Epidermal melanocyte (primary cell): ENCODE data around the gene LIPC.
"Not testable (repeated sequence)": the region's sequence is repeated elsewhere in the genome, so short reads cannot be mapped to it uniquely, and the experiment has no call there.

Experiments used
- DNase-seq: peaks from one replicate; pipeline ENCODE4 v3.0.0; 2011; ENCODE audit warnings: low spot score; ENCODE audit not compliant: insufficient read length

The LIPC gene

DNA sequence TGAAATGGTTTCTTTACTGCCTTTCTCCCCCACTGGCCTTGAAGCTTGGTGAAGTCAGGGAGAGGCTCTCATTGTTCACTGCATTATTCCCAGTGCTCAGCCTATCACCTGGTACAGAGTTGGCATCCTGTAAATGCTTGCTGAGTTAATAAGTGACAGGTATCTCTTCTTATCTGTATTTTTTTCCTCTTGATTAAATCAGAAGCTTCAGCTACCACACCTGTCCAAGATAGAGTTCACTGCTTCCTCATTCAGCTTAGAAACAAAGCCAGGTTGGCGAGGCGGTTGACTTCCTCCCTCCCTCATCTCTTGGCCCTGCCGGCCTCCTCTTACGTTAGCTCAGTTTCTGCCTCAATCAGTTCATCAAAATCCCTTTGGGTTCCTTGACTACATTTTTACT is 142.8 kb downstream of the LIPC start:
- DNase-seq: no peak

DNA sequence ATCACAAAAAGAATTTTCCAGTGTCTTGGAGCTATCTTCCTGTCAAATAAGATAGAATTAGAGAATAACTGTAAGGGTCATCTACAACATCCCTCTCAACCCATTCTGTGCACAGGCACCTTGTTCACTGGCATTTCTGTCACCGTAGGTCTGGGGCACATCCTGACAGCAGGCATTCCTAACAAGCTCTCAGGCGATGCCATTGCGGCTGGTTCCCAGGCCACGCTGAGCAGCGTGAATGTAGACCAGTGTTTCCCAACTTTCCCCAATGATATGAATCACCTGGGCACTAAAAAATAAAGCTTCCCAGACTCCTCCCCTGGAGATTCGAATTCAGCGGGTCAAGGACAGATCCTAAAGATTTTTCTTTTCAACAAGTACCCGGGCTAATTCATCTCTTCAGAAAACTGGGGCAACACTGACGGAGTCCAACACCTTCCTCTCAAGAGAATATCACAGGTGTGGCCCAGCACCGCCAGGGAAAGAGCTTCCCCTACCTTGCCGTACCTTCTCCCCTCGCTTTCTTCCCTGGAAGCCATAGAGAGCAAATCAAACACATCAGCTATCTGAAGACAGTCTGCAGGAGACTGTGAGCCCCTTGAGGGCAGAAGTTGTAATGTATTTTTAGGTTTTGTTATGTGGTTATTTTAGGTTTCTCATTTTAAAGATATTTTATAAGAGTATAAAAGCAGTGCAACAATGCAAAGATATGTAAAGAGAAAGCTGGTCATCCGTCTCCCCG is 143.4 kb downstream of the LIPC start:
- DNase-seq: no peak

DNA sequence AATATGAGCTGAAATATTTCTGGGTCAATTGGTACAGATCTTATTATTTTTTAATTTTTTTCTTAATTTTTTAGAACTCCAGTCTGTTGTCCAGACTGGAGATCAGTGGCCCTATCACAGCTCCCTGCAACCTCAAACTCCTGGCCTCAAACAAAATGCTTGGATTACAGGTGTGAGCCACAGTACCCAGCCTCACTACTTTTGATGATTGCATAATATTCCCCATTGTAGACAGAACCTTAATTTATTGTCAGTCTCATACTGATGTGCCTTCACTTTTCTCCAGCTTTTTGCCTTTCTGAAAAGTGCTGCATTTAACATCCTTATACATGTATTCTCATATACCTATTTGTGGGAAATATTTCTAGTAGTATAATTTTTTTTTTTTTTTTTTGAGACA is 144.9 kb downstream of the LIPC start:
- no peak for DNase-seq

DNA sequence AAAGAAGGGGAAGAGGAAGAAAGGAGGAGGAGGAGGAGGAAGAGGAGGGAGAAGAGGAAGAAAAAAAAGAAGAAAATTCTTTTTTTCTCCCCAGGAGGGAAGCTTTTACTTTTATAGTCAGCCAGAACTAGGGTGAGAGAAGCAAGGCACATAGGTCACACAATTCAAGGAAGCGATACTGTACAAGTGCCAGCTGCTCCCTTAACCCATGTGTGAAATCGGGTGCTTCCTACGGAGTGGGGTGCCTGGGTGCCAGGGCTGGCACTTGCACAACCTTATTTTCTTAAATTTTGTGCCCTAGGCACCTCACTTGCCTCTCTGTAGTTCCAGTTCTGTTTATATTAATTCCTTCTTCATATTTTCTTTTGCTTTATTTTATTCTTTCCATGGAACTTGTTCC is 150.4 kb downstream of the LIPC start:
- DNase-seq: no peak

DNA sequence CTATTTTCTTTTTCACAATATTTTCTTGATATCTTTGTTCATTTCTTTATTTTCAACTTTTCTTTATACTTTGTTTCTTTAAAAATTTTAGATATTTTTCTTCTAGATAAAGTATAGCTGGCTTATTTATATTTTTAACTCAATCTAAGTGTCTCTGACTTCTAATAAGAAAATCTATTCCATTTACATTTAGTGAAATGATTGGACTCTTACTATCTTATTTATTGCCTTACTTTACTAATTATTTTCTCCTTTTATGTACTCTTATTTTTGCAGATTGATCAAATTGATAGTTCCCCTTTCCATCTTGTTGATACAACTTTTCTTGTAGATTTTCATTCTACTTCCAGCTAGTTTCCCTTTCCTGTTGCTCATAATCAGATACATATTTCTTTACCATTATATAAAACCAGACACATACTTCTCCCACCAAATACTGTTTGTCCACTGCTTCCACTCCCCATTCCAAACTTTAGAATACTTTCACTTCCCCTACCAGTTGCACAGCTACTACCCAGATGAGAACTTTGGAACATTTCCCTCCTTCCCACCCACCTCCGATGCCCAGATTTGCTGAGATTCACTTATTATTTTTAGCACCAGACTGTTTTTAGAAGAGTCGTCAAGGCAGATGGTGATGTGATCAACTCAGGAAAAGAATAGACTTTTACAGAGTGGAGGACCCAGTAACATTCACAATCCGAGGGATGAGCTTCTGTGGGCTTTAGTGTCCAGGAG is 151.5 kb downstream of the LIPC start:
- DNase-seq: no peak

DNA sequence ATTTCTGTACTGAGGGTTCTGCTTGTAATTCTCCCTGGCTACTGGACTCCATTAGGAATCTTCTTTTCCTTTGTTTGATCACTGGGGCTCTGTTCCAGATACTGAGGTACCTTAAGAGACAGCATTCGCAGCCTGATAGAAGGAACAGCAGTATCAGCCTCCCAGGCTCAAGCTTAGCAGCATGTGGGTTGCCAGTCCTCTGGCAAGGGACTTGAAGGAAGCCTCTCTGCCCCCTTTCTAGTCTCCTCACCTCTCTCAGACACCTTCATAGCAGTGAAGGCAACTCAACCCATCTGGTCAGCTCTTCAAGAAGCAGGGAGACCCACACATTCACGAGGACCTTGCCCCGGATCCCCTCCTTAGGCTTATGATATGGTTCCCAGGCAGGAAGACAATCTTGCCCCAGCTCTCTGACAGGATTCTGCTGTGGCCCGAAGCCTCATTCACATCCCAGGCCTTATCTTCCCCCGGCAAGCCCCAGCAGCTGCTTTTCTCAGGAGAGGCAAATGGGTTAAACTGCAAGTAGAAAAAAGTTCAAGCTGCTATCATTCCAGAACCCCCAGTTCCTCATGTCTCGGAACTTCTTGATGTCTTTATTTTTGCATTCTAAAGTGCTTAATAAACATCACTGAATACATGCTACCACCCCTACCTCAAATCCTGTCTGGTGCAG is 153.1 kb downstream of the LIPC start:
- no peak for DNase-seq

DNA sequence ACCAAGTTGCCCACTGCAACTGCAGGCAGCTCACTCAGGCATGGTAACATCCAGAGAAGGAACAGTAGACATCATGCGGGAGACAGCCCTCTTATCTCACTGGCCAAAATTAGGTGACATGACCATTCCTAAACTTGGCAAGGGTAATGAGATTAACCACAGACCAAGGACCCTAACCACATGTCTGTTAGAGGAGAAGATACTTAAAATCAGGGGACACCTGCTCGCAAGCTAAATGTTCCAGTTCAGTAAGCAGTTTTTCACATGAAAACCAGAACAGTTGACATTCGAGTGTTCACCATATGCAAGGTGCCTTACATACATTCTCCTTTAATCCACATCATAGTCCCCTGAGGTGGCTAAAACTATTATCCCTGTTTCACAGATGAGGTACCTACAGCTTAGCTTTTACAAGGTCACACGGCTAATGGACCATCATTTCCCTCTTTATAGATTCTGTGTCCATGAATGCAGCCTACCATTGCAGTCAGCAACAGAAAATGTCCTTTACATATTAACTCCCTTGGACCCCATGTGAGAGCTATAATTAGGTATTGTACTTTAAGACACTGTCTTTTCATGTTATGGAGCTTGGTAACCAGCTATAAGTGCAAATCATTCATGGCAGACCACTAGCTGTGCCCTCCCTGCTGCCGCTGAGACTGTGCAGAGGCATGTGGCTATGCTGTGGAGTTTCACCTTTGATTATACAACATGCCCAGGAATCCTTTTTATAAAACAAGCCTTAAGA is 154.1 kb downstream of the LIPC start:
- no peak for DNase-seq

DNA sequence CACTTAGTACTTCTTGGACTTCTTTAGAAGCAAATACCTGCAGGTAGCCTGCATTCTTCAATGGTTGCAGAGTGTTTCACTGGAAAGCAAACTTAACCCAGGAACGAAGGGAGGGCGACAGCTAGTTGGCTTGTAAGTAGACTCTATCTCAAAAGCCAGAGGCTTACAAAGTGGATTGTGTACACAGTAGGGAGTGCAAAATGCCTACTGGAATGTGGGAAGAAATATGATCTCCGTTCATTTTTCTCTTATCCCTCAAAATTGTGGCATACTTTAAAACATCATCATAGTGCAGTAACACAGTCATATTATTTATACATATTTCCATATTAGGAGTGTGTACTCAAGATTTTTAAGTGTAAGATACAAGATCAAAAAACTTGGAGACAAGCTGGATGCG is 155.7 kb downstream of the LIPC start:
- no peak for DNase-seq

DNA sequence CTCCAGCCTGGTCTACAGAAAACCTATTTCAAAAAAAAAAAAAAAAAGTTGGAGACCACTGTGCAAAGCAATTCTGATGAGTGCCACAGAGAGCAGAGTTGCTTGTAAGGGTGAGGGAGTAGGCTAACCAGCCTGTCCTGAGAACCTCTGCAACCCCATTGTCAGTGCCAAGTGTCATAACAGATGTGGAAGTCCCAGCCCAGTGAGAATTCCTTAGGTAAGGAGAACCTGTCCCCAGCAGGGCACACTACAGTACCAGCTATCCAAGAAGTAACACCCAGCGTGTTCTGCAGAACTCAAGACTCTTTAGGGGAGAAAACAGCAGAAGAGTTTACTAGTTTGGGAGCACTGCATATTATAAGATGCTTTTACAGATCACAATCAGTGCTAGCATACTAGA is 156.3 kb downstream of the LIPC start:
- DNase-seq: no peak

DNA sequence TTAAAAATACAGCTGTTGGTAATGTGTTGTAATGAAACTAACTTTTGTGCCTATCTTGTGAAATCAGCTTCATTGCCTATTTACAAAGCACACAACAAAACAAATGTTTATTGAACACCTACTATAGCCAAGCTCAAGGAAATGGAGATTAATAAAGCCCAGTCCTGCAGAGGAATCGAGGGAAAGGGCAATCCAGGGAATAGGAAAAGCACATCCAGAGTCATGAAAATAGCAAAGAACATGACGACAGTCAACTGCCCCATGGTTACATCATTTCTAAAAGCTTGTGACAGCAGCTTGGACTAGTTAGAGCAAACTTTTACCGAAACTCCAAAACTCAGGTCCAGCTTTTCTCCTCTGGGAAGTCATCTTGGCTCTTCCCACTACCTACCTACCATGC is 157.3 kb downstream of the LIPC start:
- no peak for DNase-seq

DNA sequence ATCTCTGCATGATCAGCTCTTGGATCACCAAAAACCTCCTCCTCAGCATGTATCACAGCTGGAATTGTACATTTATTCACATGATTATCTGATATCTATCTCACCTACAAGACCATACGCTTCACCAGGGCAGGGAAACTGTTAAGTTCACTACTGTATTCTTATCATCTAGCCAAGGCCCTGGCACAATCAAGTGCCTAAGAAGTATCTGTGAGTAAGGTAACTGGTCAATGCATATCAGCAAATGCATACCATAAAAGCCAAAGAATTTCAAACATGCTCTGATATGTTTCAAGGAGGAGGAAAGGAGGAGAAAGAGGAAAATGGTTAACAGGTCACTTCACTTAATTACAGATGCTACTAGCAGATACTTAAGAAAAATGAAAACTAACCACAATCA is 158.4 kb downstream of the LIPC start:
- no peak for DNase-seq

DNA sequence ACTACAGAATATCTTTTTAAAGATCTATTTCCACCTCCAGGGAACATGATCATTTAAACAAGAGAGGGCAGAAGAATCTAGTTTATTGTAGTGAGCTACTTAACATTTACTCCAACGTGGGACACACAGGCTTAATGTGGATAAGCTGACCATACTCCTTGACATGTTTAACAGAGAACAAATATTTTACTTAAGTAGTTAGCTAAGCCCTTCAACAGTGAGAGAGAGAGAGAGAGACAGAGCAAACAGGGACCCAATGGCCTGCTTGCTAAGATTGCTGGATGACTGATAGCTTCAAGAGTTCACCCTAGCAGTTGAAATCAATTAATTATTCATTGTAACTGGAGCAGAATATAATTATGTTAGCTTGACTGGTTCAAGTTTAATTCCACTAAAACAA is 159.1 kb downstream of the LIPC start:
- no peak for DNase-seq

DNA sequence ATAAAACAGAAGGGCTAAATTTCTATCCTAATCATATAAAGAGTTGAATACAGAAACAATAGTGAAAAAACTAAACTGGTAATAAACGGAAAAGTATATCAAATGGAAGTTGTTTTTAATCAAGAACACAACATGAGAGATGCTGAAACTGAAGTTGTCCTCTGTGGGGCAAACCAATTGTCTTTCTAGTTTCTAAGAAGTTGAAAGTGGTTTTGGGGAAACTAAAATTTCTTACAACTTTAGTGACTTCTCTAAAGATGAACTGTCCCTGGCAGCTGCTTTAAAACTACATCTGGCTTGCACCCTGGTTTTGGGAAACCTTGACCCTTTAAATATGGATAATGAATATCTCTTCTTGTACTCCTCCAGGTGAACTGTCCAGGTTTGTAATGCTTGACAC is 162.1 kb downstream of the LIPC start:
- no peak for DNase-seq

DNA sequence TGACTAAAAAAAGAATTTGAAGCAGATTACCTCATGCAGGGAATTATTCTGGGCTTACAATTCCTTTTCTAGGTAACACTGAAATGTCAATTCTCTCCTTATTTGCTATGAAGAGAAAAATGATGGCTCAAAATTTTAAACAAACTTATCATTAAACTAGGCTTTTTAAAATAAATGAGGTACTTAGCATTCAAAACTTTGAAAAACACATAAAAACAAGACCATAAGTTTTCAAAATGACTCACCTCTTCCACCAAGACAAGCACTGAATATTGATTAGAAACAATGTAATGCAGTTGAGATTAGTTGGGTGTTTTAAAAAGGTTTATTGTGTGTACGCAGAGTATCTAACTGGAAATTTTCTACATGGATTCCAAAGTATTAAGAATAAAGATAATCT is 163.1 kb downstream of the LIPC start:
- DNase-seq: no peak

DNA sequence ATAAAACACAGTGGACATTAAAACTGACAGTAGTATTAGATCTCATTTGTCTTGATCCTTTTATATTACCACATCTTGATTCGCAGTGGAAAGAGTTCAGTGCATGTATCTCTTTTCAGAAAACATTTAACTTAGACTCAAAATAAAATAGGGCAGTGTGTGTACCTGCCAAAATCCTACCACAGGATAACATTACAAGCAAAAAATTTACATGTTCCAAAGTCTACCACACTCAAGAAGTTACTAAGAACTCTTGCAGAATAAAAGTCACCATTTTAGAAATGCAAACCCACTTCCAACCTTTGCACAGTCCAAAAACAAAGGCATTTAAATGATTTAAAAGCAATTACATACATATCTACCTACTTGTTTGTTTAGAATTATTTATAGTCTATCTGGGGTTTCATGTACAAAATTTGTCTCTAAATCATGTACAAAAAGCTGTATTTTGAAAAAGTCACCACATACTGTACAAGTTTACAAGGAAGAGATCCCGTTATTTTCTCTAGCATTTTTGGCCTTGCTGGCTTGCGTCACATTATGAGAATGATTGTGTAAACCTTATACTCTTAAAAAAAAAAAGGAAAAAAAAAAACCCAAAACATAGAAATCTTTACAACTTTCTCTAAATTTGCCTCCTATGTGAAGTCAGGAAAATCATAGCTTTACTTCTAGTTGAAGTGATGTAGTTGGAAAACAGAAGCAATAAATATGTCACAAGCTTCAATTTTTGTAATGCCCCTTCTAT is 163.9 kb downstream of the LIPC start:
- no peak for DNase-seq

DNA sequence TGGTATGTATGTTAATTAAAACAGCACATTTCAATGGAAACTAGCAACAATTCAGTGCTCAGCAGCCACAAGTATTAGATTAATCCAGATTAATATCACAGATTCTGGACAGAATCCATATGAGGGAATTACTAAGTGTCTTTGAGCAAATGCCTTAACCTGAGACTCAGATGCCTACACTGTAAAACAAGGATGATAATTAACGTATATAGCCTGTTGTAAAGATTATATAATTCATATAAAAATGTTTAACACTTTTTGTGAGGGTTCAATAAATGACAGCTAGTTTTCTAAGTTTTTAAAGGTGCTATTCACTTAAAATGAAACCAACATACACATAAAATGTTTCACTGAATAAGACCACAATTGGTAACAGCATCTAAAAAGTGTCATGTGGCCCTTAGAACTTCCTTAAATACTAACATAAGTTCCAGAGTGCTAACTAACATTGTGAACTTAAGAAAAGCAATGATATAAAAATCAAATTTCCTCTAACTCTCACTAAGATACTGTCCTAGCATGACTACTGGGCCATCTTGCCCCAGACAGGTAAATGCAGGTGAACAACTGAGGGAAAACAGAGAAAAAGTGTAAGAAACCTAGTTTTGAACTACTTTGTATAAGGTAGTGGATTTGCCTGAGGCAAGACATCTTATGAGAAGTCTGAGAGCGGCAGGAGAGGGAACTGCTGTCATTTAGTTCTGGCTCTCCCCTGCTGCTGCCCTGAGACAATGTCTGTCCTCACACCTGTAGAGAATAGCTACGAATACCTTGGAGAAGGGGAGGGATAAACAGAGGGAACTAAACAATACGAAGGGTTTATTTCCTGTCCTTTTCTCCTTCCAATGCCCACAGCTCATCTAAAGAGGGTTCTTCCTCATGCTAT is 166.4 kb downstream of the LIPC start:
- DNase-seq: no peak

DNA sequence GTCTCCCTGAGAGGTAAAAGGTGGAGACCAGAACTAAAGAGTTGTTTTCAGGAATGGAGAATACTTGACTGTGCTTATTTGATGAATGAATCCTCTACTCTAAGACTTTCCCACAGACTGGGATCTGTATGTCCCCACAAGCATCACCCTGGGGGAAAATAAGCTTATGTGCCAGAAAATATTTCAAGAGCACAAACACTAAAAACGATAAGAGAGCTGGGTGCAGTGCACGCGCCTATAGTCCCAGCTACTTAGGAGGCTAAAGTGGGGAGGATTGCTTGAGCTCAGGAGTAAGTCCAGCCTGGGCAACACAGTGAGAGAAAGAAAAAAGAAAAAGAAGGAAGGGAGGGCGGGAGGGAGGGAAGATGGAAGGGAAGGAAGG is 167.0 kb downstream of the LIPC start:
- DNase-seq: no peak

DNA sequence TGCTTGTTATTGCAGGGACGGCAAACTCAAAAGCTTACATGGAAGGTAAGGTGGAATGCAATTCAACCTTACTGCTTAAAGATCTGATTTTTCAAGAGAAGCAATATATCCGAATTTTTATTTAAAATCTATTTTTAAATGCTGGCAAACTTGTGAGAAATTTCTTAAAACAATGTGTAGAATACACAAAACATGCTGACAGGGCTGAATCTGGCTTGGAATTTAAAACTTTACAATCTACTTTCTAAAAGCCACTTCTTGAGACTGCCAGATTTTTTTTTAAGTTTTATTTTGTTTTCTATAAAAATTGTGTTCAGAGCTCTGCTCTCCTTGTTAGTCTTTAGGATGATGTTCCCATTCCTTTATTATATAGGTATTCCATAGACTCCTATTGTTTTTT is 171.0 kb downstream of the LIPC start:
- DNase-seq: no peak

DNA sequence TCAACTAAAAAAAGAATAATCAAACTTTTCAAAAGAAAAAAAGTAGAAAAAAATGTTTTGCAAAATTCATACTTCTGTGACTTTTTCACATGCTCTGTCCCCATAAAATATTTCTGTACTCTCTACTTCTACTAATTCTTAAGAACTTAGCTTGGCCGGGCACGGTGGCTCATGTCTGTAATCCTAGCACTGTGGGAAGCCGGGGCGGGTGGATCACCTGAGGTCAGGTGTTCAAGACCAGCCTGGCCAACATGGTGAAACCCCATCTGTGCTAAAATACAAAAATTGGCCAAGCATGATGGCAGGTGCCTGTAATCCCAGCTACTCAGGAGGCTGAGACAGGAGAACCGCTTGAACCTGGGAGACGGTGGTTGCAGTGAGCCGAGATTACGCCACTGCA is 172.1 kb downstream of the LIPC start:
- DNase-seq: not testable (repeated sequence)

DNA sequence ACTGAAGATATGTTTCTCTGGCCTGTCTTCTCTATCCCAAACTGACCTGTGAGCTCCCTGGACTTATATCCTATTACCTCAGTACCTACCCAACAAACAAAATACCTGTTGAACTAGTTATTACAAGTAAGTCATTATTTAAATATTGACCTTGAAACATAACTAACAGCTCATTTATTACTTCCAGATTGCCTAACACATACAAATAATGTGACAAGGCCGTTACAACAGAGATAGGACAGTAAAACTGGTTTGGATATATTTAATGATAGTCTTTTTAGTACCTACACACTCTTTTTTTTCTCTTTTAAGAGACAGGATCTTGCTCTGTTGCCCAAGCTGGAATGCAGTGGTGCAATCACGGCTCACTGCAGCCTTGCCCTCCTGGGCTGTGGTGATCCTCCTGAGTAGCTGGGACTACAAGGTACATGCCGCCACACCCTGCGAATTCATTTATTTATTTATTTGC is 172.7 kb downstream of the LIPC start:
- no peak for DNase-seq
